Activated CD8-positive, alpha-beta memory T cell treated with anti-CD3 and anti-CD28 coated beads for 48 hours (primary cell): ENCODE results near the gene PRSS8.
"Not testable (repeated sequence)": the region's sequence is repeated elsewhere in the genome, so short reads cannot be mapped to it uniquely, and the experiment has no call there.

Experiments
- DNase-seq, 3 experiments: peaks; one replicate each; pipeline ENCODE4 v3.0.0-alpha.2; 2020; ENCODE audit warnings: low read depth in 2 of 3, low spot score in 2 of 3

PRSS8 gene

DNA sequence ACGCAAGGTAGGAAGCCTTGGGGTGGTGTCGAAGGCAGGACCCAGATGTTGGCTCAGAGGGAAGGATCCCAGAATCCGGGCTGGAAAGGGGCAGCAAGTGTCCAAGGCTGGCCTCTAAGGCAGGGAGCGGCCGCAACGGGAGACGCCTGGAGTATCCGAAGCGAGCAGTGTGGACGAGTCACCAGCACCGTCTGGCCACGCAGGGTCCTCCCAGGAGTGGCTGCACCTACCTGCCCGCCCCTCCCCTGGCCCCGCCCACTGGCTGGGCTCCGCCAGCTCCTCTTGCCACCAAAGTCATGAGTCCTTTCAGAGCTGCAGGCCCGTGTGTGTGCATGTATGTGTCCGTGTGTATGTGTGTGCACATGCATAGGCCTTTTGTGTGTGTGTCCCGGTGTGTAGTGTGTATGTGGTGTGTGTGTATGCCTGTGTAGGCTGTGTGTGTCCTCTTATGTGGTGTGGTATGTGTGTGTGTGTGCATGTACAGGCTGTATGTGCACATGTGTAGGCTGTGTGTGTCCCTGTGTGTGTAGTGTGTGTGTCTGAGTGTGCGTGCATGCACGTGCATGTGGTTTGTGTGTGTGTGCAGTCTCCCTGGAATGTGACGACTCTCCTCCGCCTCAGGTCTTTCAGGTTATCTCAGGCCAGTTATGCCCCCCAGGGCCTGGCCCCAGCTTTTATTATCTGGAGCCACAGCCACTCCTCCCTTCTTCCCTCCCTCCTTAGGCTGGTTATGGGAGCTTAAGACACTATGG, at the start of gene PRSS8:
Gene PRSS8 (minus strand): TSS at position 193 of the 752 bp plus-strand sequence. CDS start 229 bp downstream, outside the sequence.
- no peak for DNase-seq

DNA sequence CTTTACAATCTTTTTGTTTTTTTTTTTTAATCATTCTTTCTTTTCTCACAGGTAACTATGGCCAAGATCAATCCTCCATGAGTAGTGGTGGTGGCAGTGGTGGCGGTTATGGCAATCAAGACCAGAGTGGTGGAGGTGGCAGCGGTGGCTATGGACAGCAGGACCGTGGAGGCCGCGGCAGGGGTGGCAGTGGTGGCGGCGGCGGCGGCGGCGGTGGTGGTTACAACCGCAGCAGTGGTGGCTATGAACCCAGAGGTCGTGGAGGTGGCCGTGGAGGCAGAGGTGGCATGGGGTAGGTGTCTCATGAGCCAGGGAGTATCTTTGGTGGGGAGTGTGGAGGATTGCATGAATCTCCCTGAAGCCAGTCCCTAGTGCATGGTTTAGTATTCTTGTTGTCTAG, 49.4 kb upstream of the PRSS8 start:
- no peak for DNase-seq

DNA sequence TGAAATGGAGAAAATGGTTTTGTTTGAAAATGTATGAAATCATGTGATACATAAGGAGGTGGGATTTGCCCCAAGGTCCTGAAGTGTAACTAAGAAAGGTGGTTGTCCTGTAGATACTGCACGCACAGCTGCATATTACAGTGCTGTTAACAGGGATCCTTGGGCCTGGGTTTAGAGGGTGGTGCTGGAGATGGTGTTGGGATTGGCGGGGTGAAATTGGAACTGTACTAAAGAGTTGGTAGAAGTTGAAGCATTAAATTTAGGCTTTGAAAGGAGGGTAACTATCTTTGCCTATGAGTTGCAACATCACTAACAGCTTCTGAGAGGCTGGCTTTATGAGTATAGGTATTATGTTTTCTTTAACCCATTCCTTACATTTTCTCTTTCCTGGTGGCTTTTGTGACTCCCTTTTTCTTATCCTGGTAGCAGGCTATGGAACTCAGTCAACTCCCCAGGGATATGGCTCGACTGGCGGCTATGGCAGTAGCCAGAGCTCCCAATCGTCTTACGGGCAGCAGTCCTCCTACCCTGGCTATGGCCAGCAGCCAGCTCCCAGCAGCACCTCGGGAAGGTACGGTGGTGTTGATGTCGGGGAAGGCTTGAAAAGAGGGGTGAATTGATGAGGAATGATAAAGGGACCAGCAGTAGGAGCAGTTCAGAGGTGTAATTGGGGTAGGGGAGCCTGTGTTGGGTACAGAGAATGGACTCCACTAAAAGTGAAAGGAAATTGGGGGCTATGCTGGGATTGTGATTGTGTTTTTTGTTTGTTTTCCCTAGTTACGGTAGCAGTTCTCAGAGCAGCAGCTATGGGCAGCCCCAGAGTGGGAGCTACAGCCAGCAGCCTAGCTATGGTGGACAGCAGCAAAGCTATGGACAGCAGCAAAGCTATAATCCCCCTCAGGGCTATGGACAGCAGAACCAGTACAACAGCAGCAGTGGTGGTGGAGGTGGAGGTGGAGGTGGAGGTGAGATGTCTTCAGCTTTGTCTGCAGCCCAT, 48.2 kb upstream of the PRSS8 start:
- DNase-seq = no peak

DNA sequence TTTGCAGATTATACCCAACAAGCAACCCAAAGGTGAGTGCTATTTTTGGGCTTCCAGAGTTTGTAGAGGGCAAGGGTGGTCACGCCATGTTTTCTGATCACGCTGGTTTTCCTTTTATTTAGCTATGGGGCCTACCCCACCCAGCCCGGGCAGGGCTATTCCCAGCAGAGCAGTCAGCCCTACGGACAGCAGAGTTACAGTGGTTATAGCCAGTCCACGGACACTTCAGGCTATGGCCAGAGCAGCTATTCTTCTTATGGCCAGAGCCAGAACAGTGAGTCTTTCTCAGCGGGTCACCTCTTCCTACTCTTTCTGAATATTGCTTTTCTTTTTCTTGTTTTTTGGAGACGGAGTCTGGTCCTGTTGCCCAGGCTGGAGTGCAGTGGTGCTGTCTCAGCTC, 46.9 kb upstream of the PRSS8 start:
- no peak for DNase-seq

DNA sequence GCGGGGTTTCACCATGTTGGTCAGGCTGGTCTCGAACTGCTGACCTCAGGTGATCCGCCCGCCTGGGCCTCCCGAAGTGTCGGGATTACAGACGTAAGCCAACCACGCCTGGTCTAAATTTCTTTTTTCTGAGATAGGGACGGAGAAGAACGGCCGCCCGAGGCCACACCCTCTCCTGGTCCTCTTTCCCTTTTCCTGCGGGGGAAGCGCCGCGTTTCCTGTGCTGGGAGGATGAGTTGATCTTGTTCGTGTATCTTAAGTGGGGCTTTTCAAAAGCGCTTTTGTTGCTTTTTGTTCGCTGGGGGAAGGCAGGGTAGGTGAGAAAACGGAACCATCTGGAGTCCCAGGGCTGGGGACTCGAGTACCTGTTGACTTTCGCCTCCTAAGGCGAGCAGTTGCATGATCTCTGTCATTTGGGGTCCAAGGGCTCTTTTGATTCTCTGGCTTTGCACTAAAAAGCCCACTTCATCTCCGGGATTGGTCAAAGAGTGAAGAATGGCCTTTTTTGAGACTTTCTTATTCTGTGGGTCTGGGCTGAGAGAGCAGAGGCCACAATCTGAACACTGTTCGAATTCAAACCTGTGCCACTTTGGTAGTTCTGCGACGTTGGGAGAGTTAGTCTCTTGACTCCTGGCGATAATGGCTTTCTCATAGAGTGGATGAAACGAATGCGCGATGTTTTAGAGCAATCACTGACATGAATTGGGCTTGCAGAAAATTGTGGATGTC, 45.7 kb upstream of the PRSS8 start:
- DNase-seq = no peak

DNA sequence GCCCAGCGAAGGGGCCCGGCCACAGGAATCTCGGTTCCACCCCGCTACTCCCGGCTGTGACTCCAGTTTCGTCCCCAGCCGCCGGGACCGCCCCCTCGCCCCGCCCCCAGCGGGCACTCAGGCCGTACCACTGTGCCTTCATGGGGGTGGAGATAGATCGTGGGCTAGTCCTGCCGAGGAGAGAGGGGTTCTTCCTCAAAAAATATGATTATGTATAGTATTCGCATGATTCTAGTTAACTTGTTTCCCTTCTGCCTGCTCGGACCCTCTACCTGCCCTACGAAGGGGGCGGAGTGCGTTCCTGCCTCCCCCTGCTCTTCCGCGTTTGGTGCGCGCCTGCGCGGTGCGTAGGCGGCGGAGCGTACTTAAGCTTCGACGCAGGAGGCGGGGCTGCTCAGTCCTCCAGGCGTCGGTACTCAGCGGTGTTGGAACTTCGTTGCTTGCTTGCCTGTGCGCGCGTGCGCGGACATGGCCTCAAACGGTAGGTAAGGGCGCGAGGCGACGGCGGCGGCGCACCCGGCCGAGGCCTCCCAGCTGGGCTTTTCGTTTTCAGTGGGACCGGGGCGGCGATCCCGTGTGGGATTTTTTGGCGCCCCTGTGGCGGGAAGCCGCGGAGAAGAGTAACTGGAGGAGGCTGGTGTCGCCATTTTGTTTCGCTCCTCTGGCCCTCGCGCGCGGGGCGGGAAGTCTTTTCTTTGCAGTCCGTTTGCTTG, 44.4 kb upstream of the PRSS8 start, which contains the start of gene FUS:
Gene FUS (plus strand): TSS at position 393 of the 713 bp plus-strand sequence. CDS start 76 bp downstream, at position 469.
- peak; percentile 80 to 96 (median 89) for DNase-seq

DNA sequence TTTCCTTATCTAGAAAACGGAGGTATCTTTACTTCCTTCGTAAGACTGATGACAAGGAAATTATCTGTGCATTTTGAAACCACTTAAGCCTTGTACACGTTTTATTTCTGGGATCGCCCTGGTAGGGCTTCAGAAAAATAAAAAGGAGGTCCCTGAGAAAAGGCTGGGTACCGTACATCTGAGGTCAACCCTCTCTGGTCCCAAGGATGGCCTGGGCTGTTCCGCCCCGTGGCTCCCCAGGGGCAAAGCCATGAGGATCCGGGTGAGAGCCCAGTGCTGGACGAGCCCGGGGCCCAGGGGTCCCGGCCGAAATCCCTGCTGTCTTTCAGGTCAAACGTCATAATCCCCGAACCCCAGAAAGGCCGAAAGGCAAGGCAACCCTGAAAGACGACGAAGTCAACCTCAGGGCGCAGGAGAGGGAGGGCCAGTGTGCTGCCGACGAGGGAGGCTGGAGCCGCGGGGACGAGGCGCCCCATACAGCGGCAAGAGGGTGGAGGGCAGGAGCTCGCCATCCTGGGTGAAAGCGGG, 43.8 kb upstream of the PRSS8 start:
- no peak for DNase-seq

DNA sequence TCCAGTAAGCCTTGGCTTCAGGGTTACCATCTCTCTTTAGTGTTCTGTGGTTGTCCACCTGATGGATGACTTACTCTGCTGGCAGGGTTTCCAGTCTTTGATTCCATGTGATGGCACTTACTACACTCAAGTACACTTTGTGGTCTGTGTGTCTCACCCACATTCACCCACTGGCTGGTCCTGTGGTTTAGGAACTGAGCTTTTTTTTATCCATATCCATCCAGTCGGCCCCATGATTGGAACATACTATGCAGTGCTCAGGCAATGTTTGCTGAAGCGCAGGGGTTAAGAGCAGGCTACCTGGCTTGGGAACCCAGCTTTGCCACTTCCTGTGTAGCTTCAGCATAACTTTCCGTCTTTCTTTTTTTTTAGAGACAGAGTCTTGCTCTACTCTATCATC, 41.6 kb upstream of the PRSS8 start:
- DNase-seq = no peak

DNA sequence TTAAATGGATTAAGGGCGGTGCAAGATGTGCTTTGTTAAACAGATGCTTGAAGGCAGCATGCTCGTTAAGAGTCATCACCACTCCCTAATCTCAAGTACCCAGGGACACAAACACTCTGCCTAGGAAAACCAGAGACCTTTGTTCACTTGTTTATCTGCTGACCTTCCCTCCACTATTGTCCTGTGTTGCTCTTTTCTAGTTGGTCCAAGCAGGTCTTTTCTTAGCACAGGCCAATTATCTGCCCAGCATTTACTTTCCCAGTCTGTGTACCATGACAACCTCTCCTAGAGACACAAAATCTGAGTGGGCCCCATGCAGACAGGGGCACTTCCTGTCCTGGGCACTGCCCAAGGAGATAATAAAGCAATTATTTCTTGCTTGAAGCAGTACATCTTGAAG, 34.5 kb upstream of the PRSS8 start:
- not testable (repeated sequence) for DNase-seq

DNA sequence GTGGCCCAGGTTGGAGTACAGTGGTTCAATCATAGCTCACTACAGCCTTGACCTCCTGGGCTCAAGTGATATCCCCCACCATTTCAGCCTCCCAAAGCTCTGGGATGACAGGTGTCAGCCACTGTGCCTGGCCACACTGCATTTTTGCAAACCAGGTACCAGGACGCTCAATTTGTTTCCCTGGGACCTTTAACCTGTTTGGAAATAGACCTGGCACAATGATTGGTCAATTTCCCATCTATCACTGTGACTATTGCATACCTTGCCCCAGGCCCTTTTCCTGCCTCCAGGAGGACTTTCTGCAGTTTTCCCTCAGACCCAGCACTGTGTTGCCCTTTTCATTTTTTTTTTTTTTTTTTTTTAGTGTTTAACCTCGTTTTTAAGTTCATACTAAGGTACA, 33.3 kb upstream of the PRSS8 start:
- no peak for DNase-seq

DNA sequence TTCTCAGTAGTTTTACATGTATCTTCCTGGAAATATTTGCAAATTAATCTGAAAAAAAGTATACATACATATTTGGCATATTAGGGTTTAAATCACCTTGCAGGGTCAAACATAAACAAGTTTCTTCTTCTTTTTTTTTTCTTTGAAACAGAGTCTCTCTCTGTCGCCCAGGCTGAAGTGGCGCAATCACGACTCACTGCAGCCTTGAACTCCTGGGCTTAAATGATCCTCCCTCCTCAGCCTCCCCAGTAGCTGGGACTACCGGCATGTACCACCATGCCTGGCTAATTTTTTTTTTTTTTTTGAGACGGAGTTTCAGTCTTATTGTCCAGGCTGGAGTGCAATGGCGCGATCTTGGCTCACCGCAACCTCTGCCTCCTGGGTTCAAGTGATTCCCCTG, 31.8 kb upstream of the PRSS8 start:
- DNase-seq = no peak

DNA sequence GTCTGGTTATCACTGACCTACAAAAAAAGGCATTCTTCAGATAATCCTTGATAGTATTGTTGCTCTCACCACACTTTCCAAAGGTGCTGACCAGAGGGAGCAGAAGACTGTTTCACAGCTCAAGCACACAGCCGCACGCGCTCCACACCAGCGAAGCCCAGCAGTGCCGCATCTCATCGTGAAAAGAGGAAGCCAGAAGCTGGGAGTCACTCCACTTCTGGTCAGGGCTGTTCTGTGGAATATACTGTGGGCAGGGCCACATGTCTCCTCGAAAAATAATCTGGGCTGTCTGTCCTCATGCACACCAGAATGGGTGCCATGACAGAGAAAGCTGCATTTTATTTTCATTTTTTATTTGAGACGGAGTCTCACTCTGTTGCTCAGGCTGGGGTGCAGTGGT, 21.6 kb upstream of the PRSS8 start:
- no peak for DNase-seq

DNA sequence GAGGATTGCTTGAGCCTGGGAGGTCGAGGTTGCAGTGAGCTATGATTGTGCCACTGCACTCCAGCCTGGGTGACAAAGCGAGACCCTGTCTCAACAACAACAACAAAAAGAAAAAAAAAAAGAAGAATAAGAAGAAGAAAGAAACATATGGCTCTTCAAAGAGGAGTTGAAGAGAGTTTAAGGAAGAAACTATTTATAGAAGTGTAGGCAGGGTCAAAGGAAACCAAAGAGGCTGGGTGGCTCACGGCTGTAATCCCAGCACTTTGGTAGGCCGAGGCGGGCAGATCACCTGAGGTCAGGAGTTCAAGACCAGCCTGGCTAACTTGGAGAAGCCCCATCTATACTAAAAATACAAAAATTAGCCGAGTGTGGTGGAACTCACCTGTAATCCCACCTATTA, 15.4 kb upstream of the PRSS8 start:
- not testable (repeated sequence) for DNase-seq

DNA sequence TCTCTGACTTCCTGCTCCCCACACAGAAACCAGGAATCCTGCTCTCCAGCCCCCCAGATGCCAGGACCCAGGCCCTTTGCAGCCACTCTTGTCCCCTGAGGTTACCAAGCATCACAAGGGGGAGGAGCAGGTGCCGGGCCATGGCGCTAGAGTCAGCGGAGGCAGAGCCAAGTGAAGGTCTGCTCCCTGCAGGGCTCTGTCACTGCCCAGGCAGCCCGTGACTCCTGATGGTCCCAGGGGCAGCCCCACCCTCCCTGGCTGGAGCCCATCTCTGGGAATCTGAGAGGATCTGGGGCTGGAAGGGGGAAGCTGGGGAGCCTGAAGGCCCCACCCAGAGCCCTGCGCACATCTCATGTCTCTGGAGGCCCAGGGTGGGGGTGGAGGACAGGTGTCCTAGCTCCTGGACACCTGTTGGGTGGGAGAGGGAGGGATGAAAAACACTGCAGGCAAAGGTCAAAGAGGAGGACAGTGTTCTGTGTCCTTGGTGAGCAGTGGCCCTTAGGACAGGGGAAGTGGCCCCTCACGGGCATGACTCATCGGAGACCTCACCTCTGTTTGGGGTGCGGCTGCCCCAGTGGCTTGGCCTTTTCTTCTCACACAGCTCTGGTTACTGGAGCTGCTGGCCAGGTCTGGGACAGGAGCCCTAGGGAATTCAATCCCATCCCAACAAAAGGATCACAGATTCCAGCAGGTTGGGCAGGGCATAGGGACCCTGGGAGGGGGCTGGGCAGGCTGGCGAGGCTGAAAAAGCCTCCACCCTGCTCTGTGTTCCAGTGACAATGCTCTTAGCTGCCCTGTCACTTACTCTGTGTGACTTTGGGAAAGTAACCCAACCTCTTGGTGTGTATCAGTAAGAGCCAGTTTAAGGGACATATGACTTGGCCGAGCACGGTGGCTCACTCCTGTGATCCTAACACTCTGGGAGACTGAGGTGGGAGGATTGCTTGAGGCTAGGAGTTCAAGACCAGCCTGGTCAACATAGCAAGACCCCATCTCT, 14.7 kb upstream of the PRSS8 start, which contains the start of gene PRSS36:
Gene PRSS36 (minus strand): TSS at position 173 of the 997 bp plus-strand sequence. CDS start 31 bp downstream, at position 142.
- DNase-seq = no peak

DNA sequence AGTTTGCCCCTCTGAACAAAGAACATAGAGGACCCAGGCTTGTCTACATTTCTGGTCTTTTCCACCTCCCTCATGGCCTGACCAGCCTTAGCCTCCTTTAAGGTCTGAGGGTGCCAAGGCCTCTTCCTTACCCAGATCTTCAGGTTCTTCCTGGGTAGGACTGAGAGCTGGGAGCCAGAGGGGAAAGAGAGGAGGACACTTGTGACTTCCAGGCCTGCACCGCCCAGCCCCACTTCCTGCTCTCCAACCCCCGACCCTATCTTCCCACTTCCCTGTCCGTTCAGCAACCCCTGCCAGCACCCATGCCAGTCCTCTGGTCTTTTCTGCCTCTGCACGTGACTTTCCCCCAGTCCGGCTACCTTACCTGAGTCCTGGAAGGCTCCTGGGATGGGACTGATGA, 13.8 kb upstream of the PRSS8 start:
- no peak for DNase-seq

DNA sequence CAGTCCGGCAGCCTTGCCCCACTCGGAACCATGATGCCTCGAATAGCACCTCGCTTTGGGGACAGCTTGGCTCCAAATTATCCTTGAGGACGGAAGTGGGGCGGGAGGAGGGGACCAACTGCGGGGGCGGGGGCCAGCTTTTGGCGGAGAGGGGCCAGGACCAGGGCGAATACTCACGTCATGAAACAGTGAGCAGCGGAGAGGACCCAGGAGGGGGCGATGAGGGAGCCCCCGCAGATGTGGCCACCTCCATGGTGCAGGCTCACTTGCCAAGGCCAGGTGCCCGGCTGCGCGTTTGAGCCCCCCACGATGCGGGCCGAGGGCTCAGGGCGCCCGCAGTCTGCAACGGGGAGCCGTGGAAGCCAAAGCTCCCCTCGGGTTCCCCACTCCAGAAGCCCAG, 13.4 kb upstream of the PRSS8 start:
- no peak for DNase-seq

DNA sequence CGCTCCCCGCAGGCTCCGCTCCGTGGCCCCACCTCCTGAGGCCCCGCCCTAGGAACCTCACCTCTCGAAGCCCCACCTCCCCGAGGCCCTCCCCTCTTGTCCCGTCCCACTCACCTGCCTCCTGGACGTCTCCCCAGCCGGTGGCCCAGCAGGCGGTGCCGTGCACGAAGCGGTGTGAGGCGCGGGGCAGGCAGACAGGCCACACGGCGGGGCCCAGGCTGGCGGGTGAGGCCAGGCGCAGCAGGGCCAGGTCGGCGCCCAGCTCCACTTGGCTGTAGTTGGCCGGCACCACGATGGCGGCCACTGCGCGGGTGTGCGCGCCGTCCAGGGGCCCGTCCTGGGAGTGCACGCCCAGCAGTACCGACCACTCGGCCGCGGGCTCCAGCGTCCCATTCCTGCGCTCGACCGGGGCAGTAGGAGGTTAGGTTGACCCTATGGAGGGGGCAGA, 12.8 kb upstream of the PRSS8 start:
- no peak for DNase-seq

DNA sequence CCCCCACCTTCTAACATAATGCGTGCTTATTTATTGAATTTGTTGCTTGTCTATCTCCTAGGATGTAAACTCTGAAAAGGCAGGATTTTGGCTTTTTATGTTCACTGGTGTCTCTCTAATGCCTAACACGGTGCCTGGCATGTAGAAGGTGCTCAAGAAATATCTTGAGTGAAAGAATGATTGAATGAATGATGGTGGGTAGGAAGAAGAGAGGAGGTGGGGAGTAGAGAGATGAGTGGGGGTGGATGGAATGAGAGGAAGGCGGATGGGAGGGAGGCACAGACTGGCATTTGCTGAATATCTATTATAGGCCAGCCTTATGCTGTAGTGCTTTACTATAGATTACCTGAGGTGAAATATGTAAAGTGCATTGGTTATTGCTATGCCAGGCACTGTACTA, 12.0 kb upstream of the PRSS8 start:
- DNase-seq = no peak

DNA sequence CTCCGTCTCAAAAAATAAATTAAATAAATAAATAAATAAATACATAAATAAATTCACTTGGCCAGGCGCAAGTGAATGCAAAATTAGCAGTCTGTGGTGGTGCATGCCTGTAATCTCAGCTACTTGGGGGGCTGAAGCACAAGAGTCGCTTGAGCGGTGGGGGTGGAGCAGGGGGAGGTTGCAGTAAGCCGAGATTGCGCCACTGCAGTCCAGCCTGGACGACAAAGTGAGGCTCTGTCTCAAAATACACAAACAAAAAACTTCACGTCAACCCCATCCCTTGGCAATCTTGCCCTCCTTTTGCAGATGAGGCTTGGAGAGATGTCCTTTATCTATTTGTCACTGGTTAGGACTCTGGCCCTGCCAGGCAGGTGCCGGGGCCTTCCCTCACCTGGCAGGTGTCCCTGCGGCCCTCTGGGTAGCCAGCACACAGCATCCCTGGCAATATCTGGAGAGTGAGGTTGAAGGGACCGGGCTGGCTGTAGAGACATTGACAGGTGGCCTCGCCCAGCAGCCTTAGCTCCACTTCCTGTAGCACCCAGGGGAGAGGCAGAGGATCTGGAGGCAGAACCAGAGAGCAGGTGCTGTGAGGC, 10.0 kb upstream of the PRSS8 start:
- DNase-seq = no peak
